ENCODE measurements around the gene KLRC2.
"Not testable (repeated sequence)": the region's sequence is repeated elsewhere in the genome, so short reads cannot be mapped to it uniquely, and the experiment has no call there.

KLRC2 gene

DNA sequence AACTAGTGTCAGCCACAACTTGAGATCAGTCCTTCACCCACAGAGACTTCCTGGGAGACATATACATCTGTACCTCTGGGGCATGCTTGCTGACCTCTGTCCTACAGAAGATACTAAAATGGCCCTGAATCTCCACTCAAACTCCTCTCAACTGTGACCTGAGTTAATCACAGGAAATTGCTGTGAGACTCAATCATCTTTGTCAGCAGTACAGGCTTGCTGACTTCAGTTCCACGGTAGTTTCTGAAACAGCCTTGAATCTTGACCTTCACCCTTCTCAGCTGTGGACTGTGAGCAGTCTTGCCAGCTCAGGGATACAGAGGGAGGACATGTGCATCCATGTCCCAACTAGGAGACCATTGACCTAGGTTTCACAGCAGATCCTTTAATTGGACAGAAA is 18.7 kb upstream of the KLRC2 start:
- in situ Hi-C loops (cut with HindIII; ENCODE audit: low sequenced_read_pairs): no loop called here
- TF ChIP-seq, protein P1, sequence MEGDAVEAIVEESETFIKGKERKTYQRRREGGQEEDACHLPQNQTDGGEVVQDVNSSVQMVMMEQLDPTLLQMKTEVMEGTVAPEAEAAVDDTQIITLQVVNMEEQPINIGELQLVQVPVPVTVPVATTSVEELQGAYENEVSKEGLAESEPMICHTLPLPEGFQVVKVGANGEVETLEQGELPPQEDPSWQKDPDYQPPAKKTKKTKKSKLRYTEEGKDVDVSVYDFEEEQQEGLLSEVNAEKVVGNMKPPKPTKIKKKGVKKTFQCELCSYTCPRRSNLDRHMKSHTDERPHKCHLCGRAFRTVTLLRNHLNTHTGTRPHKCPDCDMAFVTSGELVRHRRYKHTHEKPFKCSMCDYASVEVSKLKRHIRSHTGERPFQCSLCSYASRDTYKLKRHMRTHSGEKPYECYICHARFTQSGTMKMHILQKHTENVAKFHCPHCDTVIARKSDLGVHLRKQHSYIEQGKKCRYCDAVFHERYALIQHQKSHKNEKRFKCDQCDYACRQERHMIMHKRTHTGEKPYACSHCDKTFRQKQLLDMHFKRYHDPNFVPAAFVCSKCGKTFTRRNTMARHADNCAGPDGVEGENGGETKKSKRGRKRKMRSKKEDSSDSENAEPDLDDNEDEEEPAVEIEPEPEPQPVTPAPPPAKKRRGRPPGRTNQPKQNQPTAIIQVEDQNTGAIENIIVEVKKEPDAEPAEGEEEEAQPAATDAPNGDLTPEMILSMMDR (IDR thresholded peaks at IDR 0.05; ENCODE audit: low read depth, low read length): no peak
- no peak overlapping the region for H3K4me3 ChIP-seq (ENCODE audit: low read depth, low read length)
- DNase-seq (ENCODE audit: low read depth, low spot score): no peak

DNA sequence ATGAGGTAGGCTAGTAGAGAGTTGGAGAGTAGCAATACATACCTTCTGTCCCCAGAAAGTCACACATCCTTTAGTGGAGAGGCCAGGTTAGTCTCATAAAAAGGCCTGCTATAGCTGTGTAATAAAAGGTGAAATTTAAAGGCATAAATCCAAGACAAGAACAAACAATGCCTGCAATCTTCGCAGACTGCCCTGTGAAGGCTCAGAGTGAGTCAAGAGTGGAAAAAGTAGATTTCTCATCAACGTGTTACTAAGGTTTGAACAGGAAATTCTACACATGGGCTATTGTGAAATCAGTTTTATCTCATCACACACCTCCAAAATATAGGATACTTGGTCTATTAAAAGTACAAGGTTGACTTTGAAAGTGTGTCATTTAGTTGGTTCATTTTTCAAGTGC is 17.3 kb upstream of the KLRC2 start, which contains the start of gene KLRC1:
TSS of gene KLRC1 (minus strand) at position 222 of the 400 bp plus-strand sequence. CDS start 2,221 bp downstream, outside the sequence.
- in situ Hi-C loops (cut with HindIII; ENCODE audit: low sequenced_read_pairs): no loop called here
- TF ChIP-seq, protein P1 (IDR thresholded peaks at IDR 0.05; ENCODE audit: low read depth, low read length): no peak
- H3K4me3 ChIP-seq (ENCODE audit: low read depth, low read length): no peak within 1 kb of the TSS
- DNase-seq (ENCODE audit: low read depth, low spot score): no peak

GRCh38 chr12:10448236-10448635 is 12.4 kb upstream of the KLRC2 start:
- in situ Hi-C loops (cut with HindIII; ENCODE audit: low sequenced_read_pairs): no loop called here
- TF ChIP-seq, protein P1 (IDR thresholded peaks at IDR 0.05; ENCODE audit: low read depth, low read length): no peak
- H3K4me3 ChIP-seq (ENCODE audit: low read depth, low read length): no peak overlapping the region
- DNase-seq (ENCODE audit: low read depth, low spot score): no peak

GRCh38 chr12:10446052-10446451 is 10.2 kb upstream of the KLRC2 start:
- DNase-seq (ENCODE audit: low read depth, low spot score): peak; percentile 64
- in situ Hi-C loops (cut with HindIII; ENCODE audit: low sequenced_read_pairs): not testable (repeated sequence)

DNA sequence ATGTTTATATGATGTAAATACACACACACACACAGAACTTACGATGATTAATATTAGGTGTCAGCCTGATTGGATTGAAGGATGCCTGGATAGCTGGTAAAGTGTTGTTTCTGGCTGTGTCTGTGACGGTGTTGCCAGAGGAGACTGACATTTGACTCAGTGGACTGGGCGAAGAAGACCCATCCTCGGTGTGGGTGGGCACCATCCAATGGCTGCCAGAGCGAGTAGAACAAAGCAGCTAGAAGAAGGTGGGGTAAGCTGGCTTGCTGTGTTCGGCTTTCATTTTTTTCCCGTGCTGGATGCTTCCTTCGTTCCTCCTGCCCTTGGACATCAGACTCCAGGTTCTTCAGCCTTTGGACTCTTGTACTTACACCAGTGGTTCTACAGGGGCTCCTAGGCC is 5.3 kb upstream of the KLRC2 start:
- H3K4me3 ChIP-seq (ENCODE audit: low read depth, low read length); DNase-seq (ENCODE audit: low read depth, low spot score); in situ Hi-C loops (cut with HindIII; ENCODE audit: low sequenced_read_pairs): not testable (repeated sequence)

More at GRCh38 chr12:10446052-10446451, 10.2 kb upstream of the KLRC2 start:
- H3K4me3 ChIP-seq (ENCODE audit: low read depth, low read length): not testable (repeated sequence)

DNA sequence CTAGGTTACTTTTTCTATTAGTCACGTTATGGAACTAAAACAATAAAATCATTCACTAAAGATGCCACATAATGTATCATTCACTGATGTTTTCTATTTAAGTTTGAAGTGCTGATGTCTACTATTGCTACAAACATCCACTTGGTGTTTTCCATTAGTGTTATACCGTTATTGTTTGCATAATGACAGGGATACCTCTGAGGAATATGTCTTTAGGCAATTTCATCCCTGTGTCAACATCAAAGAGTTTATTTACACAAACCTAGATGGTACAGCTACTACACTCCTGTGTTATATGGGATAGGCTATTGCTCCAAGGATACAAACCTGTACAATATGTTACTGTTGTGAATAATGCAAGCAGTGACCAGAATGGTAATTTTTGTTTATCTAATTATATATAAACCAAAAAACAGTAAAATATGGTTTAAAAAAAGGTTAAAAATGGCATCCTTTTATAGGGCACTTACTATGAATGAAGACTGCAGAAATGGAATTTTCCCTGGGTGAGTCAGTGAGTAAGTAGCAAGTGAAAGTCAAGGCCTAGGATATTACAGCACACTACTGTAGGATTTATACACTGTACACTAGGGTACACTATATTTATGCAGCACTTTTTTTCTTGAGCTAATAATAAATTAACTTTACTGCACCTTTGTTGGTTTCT is 3.9 kb upstream of the KLRC2 start:
- H3K4me3 ChIP-seq (ENCODE audit: low read depth, low read length); DNase-seq (ENCODE audit: low read depth, low spot score); in situ Hi-C loops (cut with HindIII; ENCODE audit: low sequenced_read_pairs): not testable (repeated sequence)

GRCh38 chr12:10437601-10438000 is 1.8 kb upstream of the KLRC2 start:
- H3K4me3 ChIP-seq (ENCODE audit: low read depth, low read length); in situ Hi-C loops (cut with HindIII; ENCODE audit: low sequenced_read_pairs); DNase-seq (ENCODE audit: low read depth, low spot score): not testable (repeated sequence)

GRCh38 chr12:10430623-10431022 is 5.2 kb downstream of the KLRC2 start:
- in situ Hi-C loops (cut with HindIII; ENCODE audit: low sequenced_read_pairs); H3K4me3 ChIP-seq (ENCODE audit: low read depth, low read length): not testable (repeated sequence)
- DNase-seq (ENCODE audit: low read depth, low spot score): peak; percentile 22

- in situ Hi-C loops (cut with HindIII; ENCODE audit: low sequenced_read_pairs); DNase-seq (ENCODE audit: low read depth, low spot score); H3K4me3 ChIP-seq (ENCODE audit: low read depth, low read length): not testable (repeated sequence)
Measured at GRCh38 chr12:10425938-10426337, 9.9 kb downstream of the KLRC2 start.

- in situ Hi-C loops (cut with HindIII; ENCODE audit: low sequenced_read_pairs); DNase-seq (ENCODE audit: low read depth, low spot score); H3K4me3 ChIP-seq (ENCODE audit: low read depth, low read length): not testable (repeated sequence)
Measured at GRCh38 chr12:10424260-10424899, 11.4 kb downstream of the KLRC2 start.

- H3K4me3 ChIP-seq (ENCODE audit: low read depth, low read length); DNase-seq (ENCODE audit: low read depth, low spot score); in situ Hi-C loops (cut with HindIII; ENCODE audit: low sequenced_read_pairs): not testable (repeated sequence)
Measured at GRCh38 chr12:10422159-10422558, 13.7 kb downstream of the KLRC2 start.

DNA sequence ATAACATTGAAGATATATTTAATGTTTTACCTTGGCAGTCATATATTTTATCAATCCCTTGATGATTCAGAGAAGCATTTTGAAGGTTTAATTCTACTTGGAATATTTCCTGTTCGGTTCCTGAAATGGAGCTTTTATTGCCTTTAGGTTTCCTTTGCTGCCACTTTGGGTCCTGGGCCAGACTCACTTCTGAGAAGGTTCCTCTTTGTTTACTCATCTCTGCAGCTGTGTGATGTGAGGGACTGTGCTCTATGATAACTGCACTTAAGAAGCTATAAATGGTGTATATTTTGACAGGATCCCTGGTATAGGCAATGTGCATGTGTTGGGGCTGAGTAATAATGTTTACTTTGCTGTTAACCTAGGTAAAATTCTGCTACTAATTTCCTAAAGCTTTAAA is 15.5 kb downstream of the KLRC2 start, which contains the start of gene KLRC3:
TSS of gene KLRC3 (minus strand) at position 262 of the 400 bp plus-strand sequence. CDS start at position 217, 45 bp downstream.
- in situ Hi-C loops (cut with HindIII; ENCODE audit: low sequenced_read_pairs); DNase-seq (ENCODE audit: low read depth, low spot score): not testable (repeated sequence)
- H3K4me3 ChIP-seq (ENCODE audit: low read depth, low read length): peak within 1 kb of the TSS; percentile 10

Measured in astrocyte of the spinal cord (primary cell).